CD4-positive, alpha-beta T cell treated with Interleukin-12 subunit alpha and Interleukin-12 subunit beta, for 1 hour (primary cell): ENCODE results near the gene IRF5.
"Not testable (repeated sequence)": the region's sequence is repeated elsewhere in the genome, so short reads cannot be mapped to it uniquely, and the experiment has no call there.

Experiments
- DNase-seq: peaks from one replicate; pipeline ENCODE4 v3.0.0-alpha.2; 2020

The IRF5 gene

DNA sequence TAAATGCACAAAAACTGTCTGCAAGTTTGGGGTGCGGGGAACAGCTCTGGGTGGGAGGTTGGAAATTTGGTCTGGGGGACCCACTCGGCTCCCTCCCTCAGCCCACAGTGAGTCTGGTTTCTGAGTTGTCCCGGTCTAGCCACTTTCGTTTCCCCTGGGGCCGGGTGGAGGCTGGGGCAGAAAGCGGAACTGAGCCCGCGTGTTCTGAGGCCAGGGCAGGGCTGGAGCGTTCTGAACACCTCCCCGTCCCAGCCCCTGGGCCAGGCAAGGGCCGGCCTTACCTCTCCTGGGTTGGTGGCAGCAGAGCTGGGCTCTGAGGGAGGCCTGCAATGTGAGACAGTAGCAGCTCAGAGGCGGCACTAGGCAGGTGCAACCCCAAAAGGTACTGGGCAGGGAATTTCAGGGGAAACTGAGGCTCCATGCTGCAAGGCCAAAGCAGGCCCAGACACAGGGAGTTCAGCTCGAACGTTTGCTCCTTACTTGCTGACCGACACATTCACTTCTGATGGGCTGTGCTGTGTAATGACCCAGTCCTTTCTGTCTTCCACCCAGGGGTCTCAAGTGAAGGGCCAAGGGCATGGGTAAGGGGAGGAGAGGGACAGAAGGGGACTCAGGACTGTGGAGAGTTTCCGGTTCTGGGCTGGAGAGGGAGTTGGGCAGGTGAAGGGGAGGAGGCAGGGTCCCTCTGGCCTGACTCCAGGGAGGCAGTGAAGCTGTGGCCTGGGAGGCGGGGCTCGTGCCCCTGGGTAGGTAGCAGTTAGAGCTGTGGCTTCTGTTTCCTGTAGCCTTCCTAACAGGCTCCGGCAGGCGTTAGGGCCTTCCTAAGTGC lies 3.0 kb downstream of the IRF5 start:
- peak; percentile 36 for DNase-seq

DNA sequence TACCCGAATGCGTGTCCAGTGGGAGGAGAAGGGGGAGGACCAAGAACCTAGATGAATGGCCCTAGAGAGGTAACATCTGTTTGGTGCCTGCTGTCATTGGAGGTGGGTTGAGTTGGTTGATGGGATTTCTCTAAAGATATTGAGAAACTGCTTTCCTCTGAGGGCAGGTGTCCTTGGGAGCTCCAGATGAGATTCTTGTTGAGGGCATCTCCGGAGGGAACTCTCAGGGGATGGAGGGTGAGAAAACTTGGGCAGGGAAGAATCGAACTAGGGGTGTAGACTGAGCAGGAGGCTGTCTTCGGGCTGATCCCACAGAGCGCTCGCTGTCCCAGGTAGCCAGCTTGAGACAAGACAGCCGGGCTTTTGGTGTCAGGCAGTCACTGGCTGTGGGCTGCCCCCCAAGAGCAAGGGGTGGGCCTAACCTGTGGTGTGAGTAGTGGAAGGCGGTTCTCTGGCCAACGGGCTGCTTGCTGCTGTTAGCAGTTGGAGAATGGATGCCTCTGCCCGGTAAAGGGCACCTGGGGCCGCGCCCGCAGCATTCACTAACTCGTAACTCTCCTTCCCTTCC lies 3.7 kb downstream of the IRF5 start:
- no peak for DNase-seq

DNA sequence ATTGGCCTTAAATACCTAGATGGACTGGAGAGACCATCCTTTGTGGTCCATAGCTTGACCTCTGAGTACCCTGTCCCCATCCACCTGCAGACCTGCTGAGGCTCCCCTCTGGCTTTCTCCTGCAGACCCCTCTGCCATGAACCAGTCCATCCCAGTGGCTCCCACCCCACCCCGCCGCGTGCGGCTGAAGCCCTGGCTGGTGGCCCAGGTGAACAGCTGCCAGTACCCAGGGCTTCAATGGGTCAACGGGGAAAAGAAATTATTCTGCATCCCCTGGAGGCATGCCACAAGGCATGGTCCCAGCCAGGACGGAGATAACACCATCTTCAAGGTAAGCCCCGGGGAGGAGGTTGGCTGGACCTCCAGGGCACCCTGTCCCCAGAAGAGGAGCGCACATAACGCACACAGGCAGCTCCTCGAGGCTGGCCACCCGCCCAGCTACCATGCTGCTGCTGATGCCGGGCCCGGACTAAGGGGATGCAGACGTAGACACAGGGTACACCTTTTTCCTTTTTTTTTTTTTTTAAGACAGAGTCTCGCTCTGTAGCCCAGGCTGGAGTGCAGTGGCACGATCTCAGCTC lies 4.3 kb downstream of the IRF5 start:
- DNase-seq: no peak

DNA sequence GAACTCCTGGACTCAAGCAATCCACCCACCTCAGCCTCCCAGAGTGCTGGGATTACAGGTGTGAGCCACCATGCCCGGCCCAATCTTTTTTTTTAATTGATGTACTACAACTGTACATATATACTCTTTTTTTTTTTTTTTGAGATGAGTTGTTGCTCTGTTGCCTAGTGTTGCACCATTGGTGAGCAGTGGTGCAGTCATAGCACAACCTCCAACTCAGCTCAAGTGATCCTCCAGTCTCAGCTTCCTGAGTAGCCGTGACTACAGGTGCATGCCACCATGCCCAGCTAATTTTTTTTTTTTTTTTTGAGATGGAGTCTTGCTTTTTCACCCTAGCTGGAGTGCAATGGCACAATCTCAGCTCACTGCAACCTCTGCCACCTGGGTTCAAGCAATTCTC lies 5.5 kb downstream of the IRF5 start:
- not testable (repeated sequence) for DNase-seq

DNA sequence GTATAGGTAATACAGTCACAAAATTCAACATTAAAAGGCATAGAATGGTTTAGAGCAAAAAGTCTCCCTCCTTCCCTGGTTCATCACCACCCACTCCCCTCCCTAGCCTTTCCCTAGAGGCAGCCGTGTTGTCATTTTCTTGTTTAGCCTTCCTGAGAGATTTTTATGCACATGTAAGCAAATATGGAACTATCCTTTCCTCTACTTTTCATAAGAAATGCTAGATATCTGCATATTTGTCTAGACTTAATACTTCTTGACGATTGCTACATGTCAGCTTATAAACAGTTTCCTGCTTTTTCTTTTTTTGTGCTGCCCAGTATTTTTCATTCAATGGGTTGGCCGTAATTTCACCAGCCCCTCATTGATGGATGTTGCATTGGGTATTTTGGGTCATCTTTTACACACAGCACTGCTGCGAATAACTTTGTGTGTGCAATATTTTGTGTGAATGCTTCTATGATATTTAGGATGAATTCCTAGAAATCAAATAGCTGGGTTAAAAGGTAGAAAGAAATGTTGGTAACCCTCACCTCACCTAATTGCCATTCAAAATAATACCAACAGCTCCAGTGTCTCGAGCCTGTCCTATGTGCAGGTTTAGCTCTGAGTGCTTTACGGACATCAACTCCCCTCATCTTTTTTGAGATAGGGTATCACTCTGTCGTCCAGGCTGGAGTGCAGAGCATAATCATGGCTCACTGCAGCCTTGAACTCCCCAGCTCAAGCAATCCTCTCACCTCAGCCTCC lies 6.9 kb downstream of the IRF5 start:
- DNase-seq: no peak

DNA sequence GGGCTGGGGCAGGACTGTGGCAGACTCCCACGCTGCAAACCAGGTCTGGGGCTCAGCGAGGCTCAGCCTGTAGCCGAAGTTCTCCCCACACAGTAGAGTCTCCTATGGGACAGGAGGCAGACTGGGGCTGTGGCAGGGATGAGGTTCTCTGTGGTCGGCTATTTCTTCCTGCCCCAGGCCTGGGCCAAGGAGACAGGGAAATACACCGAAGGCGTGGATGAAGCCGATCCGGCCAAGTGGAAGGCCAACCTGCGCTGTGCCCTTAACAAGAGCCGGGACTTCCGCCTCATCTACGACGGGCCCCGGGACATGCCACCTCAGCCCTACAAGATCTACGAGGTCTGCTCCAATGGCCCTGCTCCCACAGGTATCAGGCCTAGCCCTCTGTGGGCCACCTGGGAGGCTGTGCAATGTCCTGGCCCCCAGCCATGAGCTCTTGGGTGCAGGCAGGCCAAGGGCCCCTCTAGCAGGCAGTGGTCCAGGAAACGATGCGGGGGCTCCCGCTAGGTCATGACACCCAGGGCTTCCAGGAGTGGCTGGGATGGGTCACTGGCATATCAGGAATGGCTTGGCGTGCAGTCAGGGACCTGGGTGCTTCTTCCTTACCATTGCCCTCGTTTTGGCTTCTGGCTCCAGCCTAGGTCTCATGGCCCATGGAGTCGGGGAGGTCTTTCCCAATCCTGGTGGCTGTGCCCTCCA lies 8.1 kb downstream of the IRF5 start:
- no peak for DNase-seq

DNA sequence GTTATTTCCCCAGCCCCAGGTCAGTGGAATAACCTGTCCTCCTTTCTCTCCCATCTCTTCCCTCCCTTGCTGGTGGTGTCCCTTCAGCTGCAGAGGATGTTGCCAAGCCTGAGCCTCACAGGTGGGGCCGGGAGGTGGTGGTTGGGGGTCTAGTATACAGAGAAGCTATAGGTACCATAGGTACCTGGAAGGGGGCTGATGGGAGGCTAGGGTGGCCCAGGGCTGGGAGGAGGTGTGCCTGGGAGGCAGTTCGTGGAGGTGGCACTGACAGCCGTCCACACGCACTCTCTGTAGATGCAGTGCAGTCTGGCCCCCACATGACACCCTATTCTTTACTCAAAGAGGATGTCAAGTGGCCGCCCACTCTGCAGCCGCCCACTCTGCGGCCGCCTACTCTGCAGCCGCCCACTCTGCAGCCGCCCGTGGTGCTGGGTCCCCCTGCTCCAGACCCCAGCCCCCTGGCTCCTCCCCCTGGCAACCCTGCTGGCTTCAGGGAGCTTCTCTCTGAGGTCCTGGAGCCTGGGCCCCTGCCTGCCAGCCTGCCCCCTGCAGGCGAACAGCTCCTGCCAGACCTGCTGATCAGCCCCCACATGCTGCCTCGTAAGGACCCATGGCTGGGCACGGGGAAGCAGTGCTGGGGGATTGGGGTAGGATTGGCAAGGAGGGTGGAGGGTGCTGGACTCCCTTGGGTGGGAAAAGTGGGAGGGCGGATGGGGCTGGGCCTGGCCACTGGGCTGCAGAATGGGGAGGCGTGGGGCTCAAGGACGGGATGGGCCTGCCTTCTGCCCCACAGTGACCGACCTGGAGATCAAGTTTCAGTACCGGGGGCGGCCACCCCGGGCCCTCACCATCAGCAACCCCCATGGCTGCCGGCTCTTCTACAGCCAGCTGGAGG lies 9.5 kb downstream of the IRF5 start:
- DNase-seq: no peak

DNA sequence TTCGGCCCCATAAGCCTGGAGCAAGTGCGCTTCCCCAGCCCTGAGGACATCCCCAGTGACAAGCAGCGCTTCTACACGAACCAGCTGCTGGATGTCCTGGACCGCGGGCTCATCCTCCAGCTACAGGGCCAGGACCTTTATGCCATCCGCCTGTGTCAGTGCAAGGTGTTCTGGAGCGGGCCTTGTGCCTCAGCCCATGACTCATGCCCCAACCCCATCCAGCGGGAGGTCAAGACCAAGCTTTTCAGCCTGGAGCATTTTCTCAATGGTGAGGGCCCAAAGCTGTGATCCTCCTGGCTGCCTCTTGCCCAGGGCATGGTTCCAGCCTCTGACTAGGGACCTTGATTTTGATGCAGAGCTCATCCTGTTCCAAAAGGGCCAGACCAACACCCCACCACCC lies 10.1 kb downstream of the IRF5 start:
- DNase-seq: no peak

DNA sequence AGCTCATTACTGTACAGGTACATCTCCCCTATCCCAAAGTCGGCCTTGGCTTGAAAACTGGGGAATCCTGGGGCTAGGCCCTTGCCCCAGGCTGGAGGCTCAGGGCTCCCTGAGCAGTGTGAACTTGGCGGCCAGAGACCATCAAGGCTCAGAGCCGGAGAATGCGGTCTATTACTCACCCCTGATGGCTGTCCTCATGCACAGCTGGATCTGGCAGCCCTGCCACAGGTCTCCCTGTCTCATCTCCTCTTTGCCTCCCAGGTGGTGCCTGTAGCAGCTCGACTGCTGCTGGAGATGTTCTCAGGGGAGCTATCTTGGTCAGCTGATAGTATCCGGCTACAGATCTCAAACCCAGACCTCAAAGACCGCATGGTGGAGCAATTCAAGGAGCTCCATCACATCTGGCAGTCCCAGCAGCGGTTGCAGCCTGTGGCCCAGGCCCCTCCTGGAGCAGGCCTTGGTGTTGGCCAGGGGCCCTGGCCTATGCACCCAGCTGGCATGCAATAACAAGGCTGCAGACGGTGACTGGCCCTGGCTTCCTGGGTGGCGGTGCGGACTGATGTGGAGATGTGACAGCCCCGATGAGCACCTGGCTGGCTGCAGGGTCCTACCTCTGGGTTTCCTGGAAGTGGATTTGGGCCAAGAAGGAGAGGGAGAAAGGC lies 10.7 kb downstream of the IRF5 start:
- no peak for DNase-seq

DNA sequence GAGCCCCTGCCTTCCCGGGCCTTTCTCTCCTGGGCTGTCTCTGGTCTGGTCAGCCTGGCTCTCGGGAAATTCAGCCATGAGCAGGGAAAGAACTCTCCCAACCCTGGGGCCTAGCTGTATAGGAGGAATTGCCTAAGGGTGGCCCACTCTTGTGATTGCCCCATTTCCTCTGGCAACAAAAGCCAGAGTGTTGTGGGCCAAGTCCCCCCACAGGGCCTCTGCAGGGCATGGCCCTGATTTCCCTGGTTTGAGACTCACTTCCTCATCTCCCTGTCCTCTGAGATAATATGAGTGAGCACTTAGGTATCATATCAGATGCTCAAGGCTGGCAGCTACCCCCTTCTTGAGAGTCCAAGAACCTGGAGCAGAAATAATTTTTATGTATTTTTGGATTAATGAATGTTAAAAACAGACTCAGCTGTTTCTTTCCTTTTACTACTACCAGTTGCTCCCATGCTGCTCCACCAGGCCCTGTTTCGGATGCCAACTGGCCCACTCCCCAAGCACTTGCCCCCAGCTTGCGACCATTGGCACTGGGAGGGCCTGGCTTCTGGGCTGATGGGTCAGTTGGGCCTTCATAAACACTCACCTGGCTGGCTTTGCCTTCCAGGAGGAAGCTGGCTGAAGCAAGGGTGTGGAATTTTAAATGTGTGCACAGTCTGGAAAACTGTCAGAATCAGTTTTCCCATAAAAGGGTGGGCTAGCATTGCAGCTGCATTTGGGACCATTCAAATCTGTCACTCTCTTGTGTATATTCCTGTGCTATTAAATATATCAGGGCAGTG lies 11.4 kb downstream of the IRF5 start:
- no peak for DNase-seq

DNA sequence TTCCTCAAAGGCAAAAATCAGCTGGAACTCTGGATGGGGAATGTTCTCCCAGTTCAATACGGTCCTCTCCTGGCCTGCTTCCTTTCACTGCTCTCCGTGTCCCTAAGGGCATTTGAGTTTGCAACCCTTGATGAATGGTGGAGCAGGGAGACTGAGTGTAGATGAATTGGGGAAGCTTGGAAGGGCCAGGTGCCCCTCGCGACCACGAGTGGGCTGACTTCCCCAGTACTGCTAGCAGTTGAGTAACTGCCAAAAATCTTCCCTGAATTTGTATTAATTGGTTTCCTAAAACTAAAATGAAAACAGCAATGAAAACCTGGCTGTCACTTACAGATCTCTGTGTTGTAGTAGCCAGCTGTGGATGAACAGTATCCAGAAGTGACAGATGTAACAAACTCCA lies 13.6 kb downstream of the IRF5 start:
- DNase-seq: no peak

DNA sequence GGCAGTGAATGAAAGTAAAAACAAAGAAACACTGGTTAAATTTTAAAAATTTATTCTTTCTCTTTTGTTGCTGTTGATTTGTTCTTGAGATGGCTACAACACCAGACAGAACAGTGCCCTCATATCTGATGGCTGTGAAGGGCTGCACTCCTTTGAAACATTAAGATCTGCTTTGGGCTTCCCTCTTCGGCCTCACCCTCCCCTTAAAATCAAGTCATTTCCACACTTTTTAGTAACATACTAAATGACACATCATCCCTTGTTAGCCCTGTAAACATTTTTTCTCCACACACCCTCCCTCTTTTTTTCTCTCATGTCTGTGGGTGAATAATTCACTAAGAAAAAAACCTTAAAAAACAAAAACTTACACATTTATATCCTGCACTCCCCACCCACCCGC lies 16.4 kb downstream of the IRF5 start:
- no peak for DNase-seq

DNA sequence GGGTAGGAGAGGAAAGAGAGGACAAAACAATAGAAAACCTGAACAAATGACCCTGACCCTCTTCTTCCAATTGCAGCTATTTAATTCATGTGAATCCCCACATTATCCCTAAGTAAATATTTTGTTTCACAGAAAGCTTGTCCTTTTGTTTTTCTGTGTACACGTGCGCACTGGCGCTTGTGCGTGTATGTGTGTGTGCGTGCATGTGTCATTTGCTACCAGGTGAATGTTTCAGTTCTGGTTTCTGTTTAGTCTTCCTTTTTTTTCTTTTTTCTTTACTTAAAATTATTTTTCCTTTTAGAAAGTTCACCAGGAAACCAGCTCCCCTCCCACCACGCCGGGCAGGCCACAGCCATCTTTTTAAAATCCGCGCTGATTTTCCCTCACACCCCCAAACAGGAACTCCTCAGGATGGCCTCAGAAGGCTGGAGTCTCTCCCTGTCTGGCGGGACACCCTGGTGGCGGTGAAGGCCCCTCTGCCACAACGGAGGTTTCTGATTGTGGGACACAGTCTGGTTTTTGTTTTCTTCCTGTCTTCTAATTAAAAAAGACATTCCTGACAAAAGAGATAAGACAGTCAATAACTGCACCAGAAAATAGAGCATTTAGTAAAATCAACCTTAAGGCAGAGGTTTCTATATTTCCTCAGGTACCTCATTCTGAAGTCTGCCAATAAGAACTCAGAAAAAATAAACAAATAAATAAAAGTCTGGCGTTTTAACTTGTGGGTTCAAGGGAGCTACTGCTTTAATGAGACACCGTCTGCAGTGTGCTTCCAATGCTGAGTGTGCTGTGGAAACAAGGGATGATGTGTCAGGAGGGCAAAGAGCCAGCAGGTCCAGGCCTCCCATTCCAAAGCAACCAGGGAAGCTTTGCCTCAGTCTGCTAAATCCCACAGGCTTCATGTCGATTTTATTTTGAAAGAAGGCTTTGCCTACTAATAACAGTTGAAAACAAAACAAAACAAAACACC lies 17.4 kb downstream of the IRF5 start:
- no peak for DNase-seq

DNA sequence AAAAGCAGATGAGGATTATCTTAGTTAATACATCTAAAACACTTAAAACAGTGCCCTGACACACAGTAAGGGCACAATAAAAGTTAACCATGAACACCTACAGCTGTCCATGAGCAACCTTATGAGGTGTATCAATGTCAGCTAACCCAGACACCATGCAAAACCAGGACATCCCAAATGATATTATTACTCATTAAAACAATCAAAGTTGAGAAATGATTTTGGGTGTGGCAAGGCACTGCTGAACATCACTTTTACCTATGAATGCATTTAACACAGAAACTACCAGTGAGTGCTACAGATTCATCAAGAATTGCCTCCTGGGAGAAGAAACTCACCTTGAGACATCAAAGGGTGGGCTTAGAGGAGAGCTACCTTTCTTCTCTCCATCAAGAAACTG lies 18.3 kb downstream of the IRF5 start:
- no peak for DNase-seq

DNA sequence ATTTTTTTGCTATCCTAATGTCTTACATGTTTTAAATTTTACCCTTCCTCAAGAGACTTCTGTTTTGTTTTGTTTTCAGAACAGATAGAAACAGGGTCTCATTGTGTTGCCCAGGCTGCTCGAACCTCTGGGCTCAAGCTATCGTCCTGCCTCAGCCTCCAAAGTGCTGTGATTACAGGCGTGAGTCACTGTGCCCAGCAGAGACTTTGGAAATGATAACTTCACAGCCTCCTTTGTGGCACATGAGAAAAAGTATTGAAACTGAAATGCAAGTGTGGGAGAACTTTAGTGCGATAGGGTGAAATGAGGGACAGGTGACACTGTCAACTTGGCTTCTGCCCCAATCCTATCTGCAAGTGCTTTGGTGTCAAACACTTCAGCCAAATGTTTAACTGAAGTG lies 21.6 kb downstream of the IRF5 start:
- DNase-seq: no peak

DNA sequence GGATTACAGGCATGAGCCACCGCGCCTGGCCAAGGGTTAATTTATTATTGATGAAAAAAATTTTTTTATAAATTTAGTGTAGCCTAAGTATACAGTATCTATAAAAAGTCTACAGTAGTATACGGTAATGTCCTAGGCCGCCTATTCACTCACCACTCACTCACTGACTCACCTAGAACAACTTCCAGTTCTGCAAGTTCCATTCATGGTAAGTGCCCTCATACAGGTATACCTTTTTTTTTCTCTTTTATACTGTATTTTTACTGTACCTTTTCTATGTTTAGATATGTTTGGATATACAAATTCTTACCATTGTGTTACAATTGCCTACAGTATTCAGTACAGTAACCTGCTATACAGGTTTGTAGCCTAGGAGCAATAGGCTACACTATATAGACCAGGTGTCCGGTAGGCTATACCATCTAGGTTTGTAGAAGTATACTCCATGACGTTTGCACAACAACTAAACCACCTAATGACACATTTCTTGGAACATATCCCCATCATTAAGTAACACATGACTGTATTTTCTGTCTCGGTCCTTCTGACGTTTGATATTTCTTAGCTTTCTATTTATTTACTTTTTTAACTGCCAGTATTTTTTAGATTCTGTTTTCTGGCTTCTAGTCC lies 23.4 kb downstream of the IRF5 start:
- DNase-seq: no peak

DNA sequence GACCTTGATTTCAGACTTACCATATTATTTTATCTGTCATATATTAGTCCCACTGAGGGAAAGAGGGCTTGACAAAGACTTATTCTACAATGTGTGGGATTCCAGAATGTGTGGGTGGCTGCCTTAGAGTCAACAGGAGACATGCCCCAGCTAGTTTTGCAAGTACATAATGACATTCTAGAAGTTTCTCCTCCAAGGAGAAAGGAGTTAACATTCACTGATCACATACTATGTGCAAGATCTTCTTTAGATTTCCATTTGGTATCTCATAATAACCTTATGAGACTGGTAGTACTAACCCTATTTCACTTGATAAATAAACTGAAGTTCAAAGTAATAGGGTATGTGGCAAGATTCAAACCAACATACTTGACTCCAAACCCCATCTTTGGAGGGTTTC lies 25.2 kb downstream of the IRF5 start:
- no peak for DNase-seq

DNA sequence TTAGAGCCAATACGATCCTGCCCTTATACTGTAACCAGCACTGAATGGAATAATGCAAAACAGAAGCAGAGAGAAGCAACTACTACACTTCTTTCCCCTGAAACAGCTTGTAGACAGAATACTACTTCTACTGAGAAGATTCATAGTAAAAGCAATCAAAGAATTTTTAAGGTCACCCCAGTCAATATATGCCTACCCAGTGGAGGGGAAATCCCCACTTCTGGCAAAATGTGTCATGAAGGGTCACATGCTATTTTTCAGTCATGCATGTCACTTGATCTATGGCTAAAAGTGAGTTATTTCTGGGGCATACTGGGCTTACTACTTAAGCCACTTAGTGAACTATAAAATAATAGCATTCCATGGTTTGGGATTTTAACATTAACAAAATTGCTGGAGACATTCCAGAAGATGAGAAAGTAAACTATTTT lies 25.6 kb downstream of the IRF5 start:
- no peak for DNase-seq

DNA sequence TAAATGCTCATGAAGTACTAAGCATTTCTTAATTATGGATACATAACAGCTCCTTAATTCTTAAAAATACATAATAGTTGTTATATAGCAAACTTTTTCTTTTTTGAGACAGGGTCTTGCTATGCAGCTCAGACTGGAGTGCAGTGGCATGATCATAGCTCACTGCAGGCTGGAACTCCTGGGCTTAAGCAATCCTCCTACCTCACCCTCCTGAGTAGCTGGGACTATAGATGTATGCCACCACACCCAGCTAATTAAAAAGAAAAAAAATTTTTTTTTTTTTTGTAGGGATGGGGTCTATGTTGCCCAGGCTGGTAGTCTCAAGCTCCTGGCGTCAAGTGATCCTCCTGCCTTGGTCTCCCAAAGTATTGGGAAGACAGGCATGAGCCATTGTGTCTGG lies 30.9 kb downstream of the IRF5 start:
- no peak for DNase-seq
